Activated CD8-positive, alpha-beta T cell treated with anti-CD3 and anti-CD28 coated beads for 36 hours (primary cell): ENCODE data around the gene PTPN14. TPM values are rescaled to one million over a fixed set of nuclear protein-coding genes. Genes with fewer than 3 reads are reported as not detected.
A peak's percentile ranks its signal among the peaks of the same experiment; 100 is the strongest.
"Not testable (repeated sequence)": the region's sequence is repeated elsewhere in the genome, so short reads cannot be mapped to it uniquely, and the experiment has no call there.

Source experiments
- ATAC-seq: fragments of 200-7000 bp; cut with Tn5 transposase; one replicate; pipeline ENCODE4 v1.10.0; 2021; ENCODE audit warnings: mild to moderate bottlenecking, moderate library complexity
- CTCF ChIA-PET: fragments of 350-600 bp; sonication (Branson Sonifier 250); formaldehyde crosslinking; loops from one replicate; lab custom pipeline; 2021; ENCODE audit warnings: antibody characterized with exemption; lab: Charles Lee
- POLR2A ChIA-PET: fragments of 350-600 bp; sonication (Branson Sonifier 250); formaldehyde crosslinking; loops from one replicate; lab custom pipeline; 2021; ENCODE audit warnings: antibody characterized with exemption; lab: Charles Lee
- DNase-seq: peaks from one replicate; pipeline ENCODE4 v3.0.0-alpha.2; 2020
- H3K27ac Mint-ChIP-seq: one replicate; pipeline ENCODE4 v1.8.0; 2021; ENCODE audit warnings: mild to moderate bottlenecking, mixed read lengths
- H3K27me3 Mint-ChIP-seq: one replicate; pipeline ENCODE4 v1.8.0; 2021; ENCODE audit warnings: mixed read lengths
- H3K36me3 Mint-ChIP-seq: one replicate; pipeline ENCODE4 v1.8.0; 2021; ENCODE audit warnings: low read depth, mixed read lengths
- H3K4me1 Mint-ChIP-seq: one replicate; pipeline ENCODE4 v1.8.0; 2021; ENCODE audit warnings: low read depth, mixed read lengths
- H3K4me3 Mint-ChIP-seq: one replicate; pipeline ENCODE4 v1.8.0; 2021; ENCODE audit warnings: mild to moderate bottlenecking, moderate library complexity, mixed read lengths
- H3K9me3 Mint-ChIP-seq: one replicate; pipeline ENCODE4 v1.8.0; 2021; ENCODE audit warnings: mixed read lengths
- CTCF ChIP-seq: fragments of 200-600 bp; IDR thresholded peaks from one replicate; pipeline ENCODE4 v1.8.0; 2022; ENCODE audit warnings: antibody characterized with exemption, mild to moderate bottlenecking
- intact Hi-C: fragments of 100-400 bp; cut with micrococcal nuclease; formaldehyde crosslinking; loops from one replicate; pipeline ENCODE4 v1.10.0; 2022
- total RNA-seq, 2 experiments: library from RNA; stranded (reverse); gene quantifications; one replicate each; pipeline ENCODE4 v1.2.3, GENCODE V29; 2021

The PTPN14 gene
- total RNA-seq, 2 experiments from 2014 or later = 0.27 to 0.34 TPM

- ATAC-seq = no peak
- POLR2A ChIA-PET = no interaction called here
- Mint-ChIP-seq H3K9me3 (no peaks in the 10 kb centered on the region), H3K27ac (no peak overlapping the region), H3K36me3 (no peaks in the 10 kb centered on the region), H3K27me3 (peaks cover 6% of the 10 kb centered on the region), H3K4me3 (no peak overlapping the region), H3K4me1 (no peaks in the 10 kb centered on the region)
- no peak for DNase-seq
- intact Hi-C loops = loop anchor here (10.0 kb wide), 1 partner anchor 308 kb away; no protein-coding TSS in a partner anchor
- CTCF ChIA-PET = interaction anchor here (1.9 to 12.1 kb wide), 4 partner anchors 8 to 322 kb away, joined by 4 to 119 read pairs (median 20); no protein-coding TSS in a partner anchor
- no peak for TF ChIP-seq CTCF
These were observed 31.7 kb upstream of the PTPN14 start for GRCh38 chr1:214583113-214583512.

GRCh38 chr1:214582289-214582891, 31.0 kb upstream of the PTPN14 start:
- CTCF ChIA-PET = interaction anchor here (1.9 to 12.1 kb wide), 4 partner anchors 8 to 321 kb away, joined by 4 to 119 read pairs (median 20); no protein-coding TSS in a partner anchor
- intact Hi-C loops = loop anchor here (10.0 kb wide), 1 partner anchor 308 kb away; no protein-coding TSS in a partner anchor
- H3K4me3 Mint-ChIP-seq = no peak overlapping the region
- DNase-seq (no peak), ATAC-seq (no peak)
- POLR2A ChIA-PET = no interaction called here
- no peaks in the 10 kb centered on the region for H3K36me3 Mint-ChIP-seq
- no peaks in the 10 kb centered on the region for H3K4me1 Mint-ChIP-seq
- H3K9me3 Mint-ChIP-seq = no peaks in the 10 kb centered on the region
- peaks cover 6% of the 10 kb centered on the region for H3K27me3 Mint-ChIP-seq
- TF ChIP-seq CTCF = no peak
- H3K27ac Mint-ChIP-seq = no peak overlapping the region

GRCh38 chr1:214581785-214582184, 30.4 kb upstream of the PTPN14 start:
- POLR2A ChIA-PET = no interaction called here
- peak; percentile 9 for DNase-seq
- Mint-ChIP-seq H3K4me1 (no peaks in the 10 kb centered on the region), H3K4me3 (no peak overlapping the region), H3K27me3 (peaks cover 6% of the 10 kb centered on the region), H3K27ac (no peak overlapping the region), H3K9me3 (peaks cover 2% of the 10 kb centered on the region), H3K36me3 (no peaks in the 10 kb centered on the region)
- TF ChIP-seq CTCF = no peak
- CTCF ChIA-PET = interaction anchor here (0.9 to 12.1 kb wide), 5 partner anchors 28 to 320 kb away, joined by 3 to 119 read pairs (median 6); no protein-coding TSS in a partner anchor
- no peak for ATAC-seq
- intact Hi-C loops = loop anchor here (10.0 kb wide), 1 partner anchor 307 kb away; no protein-coding TSS in a partner anchor

GRCh38 chr1:214579183-214579582, 27.8 kb upstream of the PTPN14 start:
- Mint-ChIP-seq H3K9me3 (peaks cover 16% of the 10 kb centered on the region), H3K27me3 (peaks cover 6% of the 10 kb centered on the region), H3K27ac (no peak overlapping the region), H3K4me1 (no peaks in the 10 kb centered on the region), H3K4me3 (no peak overlapping the region), H3K36me3 (peaks cover 9% of the 10 kb centered on the region)
- POLR2A ChIA-PET = no interaction called here
- CTCF ChIA-PET = interaction anchor here (12.1 kb wide), 1 partner anchor 248 kb away, joined by 119 read pairs; no protein-coding TSS in a partner anchor
- intact Hi-C loops = loop anchor here (10.0 kb wide), 1 partner anchor 64 kb away; no protein-coding TSS in a partner anchor
- no peak for ATAC-seq
- DNase-seq = no peak
- no peak for TF ChIP-seq CTCF

- H3K36me3 Mint-ChIP-seq, DNase-seq, ATAC-seq, CTCF ChIA-PET, H3K4me3 Mint-ChIP-seq, POLR2A ChIA-PET, H3K27ac Mint-ChIP-seq, H3K27me3 Mint-ChIP-seq, H3K4me1 Mint-ChIP-seq: not testable (repeated sequence)
- intact Hi-C loops = loop anchor here (10.0 kb wide), 1 partner anchor 61 kb away; no protein-coding TSS in a partner anchor
- peaks cover 16% of the 10 kb centered on the region for H3K9me3 Mint-ChIP-seq
These were observed 24.7 kb upstream of the PTPN14 start for GRCh38 chr1:214576120-214576519.
